Measurements from ENCODE around the gene KIF21A. TPM values are rescaled to one million over a fixed set of nuclear protein-coding genes. Genes with fewer than 3 reads are reported as not detected.
A peak's percentile ranks its signal among the peaks of the same experiment; 100 is the strongest.

Gene KIF21A
- total and polyA plus RNA-seq, 2 of the 13 experiments (the other 11 are each of a cell fraction or from before 2014, with no cell fraction given) = 20.6 to 39.7 TPM

DNA sequence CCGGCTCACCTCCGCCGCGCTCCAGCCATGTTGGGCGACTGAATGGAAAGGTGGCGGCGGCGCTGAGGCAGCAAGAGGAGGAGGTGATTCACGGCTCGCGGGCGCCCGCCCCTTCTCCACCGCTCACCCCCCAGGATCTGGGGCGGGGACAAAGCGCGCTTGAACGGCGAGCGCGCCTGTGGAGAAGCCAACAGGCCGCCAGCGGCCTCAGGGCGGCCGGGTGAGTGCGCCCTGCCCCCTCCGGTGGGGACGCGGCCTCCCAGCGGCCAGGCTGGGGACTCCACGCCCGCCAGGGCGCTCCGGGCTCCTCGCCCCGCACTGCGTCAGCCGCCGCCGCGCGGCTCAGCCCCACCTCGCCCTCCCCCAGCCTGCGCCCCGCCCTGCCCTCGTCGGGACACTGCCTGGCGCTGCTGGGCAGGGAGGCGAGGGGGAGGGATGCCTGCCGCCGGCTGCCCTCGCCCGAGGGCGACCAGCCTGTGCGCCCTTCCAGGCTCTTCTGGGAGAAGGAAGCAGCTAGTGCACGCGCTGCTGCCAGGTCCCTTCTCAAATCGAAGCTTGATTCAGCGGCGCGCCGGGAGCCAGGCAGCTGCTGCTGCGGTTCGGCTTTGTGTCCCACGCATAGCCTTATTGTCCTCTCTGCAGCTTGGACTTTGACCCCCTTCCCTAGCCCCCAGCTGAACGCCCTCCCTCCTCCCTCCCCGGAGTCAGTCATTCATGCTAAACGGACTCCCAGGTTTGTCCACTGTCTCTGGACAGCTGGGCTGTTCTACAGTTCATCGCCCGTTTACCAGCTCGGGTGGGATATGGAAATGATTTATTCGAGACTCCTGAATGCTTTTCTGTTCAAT, at the start of gene KIF21A (continued):
- TF ChIP-seq PLSCR1 (CRISPR knock-in tag; IDR thresholded peaks at IDR 0.05; ENCODE audit: borderline replicate concordance) (no peak; the same call in 1 of the 2 replicates), CHD2 (IDR thresholded peaks at IDR 0.05; ENCODE audit: low read depth, low read length) (peak; percentile 51; the same call in 1 of the 2 replicates), ZKSCAN5 (CRISPR knock-in tag; IDR thresholded peaks at IDR 0.05) (peak; percentile 93), CENPT (CRISPR knock-in tag; IDR thresholded peaks at IDR 0.05; ENCODE audit: low read depth) (0 out of 2 replicates have a peak, but pooled peaks have one; percentile 63), ZNF770 (CRISPR knock-in tag; IDR thresholded peaks at IDR 0.05) (peak; percentile 37; the same call in 1 of the 2 replicates), RNF2 (conservative IDR thresholded peaks at IDR 0.05; ENCODE audit: low read depth) (no peak), NCOR1 (IDR thresholded peaks at IDR 0.05; ENCODE audit: borderline replicate concordance, low read length) (peak; percentile 89), CCDC6 (CRISPR knock-in tag; IDR thresholded peaks at IDR 0.05) (peak; percentile 63), ZNF543 (CRISPR knock-in tag; IDR thresholded peaks at IDR 0.05) (no peak), ETV6 (CRISPR knock-in tag; conservative IDR thresholded peaks at IDR 0.05) (0 out of 2 replicates have a peak, but pooled peaks have one; percentile 36), TARDBP (CRISPR knock-in tag; IDR thresholded peaks at IDR 0.05) (peak; percentile 91), JUNB (CRISPR knock-in tag; IDR thresholded peaks at IDR 0.05; ENCODE audit: borderline replicate concordance) (no peak), FOXA1 (IDR thresholded peaks at IDR 0.05) (no peak), FOXA1 (CRISPR knock-in tag; IDR thresholded peaks at IDR 0.05) (peak; percentile 28), HDAC2 (CRISPR knock-in tag; IDR thresholded peaks at IDR 0.05) (peak; percentile 18), ZNF33A (CRISPR knock-in tag; IDR thresholded peaks at IDR 0.05; ENCODE audit: borderline replicate concordance) (no peak), ZSCAN25 (CRISPR knock-in tag; IDR thresholded peaks at IDR 0.05) (peak; percentile 90; the same call in 1 of the 2 replicates), RXRB (CRISPR knock-in tag; IDR thresholded peaks at IDR 0.05; ENCODE audit: borderline replicate concordance) (peak; percentile 55; the same call in 1 of the 2 replicates)
- TF ChIP-seq, protein P1, sequence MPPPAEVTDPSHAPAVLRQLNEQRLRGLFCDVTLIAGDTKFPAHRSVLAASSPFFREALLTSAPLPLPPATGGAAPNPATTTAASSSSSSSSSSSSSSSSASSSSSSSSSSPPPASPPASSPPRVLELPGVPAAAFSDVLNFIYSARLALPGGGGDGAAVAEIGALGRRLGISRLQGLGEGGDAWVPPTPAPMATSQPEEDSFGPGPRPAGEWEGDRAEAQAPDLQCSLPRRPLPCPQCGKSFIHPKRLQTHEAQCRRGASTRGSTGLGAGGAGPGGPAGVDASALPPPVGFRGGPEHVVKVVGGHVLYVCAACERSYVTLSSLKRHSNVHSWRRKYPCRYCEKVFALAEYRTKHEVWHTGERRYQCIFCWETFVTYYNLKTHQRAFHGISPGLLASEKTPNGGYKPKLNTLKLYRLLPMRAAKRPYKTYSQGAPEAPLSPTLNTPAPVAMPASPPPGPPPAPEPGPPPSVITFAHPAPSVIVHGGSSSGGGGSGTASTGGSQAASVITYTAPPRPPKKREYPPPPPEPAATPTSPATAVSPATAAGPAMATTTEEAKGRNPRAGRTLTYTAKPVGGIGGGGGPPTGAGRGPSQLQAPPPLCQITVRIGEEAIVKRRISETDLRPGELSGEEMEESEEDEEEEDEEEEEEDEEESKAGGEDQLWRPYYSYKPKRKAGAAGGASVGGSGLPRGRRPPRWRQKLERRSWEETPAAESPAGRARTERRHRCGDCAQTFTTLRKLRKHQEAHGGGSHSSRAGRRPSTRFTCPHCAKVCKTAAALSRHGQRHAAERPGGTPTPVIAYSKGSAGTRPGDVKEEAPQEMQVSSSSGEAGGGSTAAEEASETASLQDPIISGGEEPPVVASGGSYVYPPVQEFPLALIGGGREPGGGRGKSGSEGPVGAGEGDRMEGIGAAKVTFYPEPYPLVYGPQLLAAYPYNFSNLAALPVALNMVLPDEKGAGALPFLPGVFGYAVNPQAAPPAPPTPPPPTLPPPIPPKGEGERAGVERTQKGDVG (CRISPR knock-in tag; IDR thresholded peaks at IDR 0.05; ENCODE audit: borderline replicate concordance) = no peak
- TF ChIP-seq, protein P2, sequence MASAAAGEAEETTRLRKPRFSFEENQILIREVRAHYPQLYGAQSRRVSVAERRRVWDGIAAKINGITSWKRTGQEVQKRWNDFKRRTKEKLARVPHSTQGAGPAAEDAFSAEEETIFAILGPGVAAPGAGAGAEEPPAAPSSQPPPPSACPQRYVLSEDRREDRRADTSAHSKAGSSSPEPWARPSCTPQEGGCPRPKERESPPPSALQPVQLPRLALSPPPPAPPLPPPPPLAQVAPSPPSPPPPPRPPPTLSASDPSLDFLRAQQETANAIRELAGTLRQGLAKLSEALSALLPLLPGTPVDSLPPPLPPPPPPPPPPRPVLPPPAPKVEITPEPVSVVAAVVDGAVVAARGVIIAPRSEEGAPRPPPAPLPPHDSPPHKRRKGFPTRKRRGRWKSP (CRISPR knock-in tag; IDR thresholded peaks at IDR 0.05) = peak; percentile 44
- TF ChIP-seq, protein P3, sequence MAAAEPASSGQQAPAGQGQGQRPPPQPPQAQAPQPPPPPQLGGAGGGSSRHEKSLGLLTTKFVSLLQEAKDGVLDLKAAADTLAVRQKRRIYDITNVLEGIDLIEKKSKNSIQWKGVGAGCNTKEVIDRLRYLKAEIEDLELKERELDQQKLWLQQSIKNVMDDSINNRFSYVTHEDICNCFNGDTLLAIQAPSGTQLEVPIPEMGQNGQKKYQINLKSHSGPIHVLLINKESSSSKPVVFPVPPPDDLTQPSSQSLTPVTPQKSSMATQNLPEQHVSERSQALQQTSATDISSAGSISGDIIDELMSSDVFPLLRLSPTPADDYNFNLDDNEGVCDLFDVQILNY (CRISPR knock-in tag; conservative IDR thresholded peaks at IDR 0.05) = peak; percentile 27; the same call in 1 of the 2 replicates
